Stimulated activated CD8-positive, alpha-beta memory T cell treated with anti-CD3 and anti-CD28 coated beads, Interleukin-7, amount 100 ng/mL, for 1 hour (primary cell): Measurements from ENCODE around the gene OR10H1.
"Not testable (repeated sequence)": the region's sequence is repeated elsewhere in the genome, so short reads cannot be mapped to it uniquely, and the experiment has no call there.

ENCODE experiments used
- DNase-seq, 2 donors: peaks; one replicate each; pipeline ENCODE4 v3.0.0-alpha.2; 2020; ENCODE audit warnings: low read depth in 2 of 2

Gene OR10H1

GRCh38 chr19:15774159-15774558, 41.3 kb downstream of the OR10H1 start:
- DNase-seq, result not testable (repeated sequence)

GRCh38 chr19:15769586-15769985, 45.9 kb downstream of the OR10H1 start:
- no peak for DNase-seq

- no peak for DNase-seq
Measured at GRCh38 chr19:15759962-15760565, 55.4 kb downstream of the OR10H1 start.

GRCh38 chr19:15758379-15758778, 57.1 kb downstream of the OR10H1 start:
- DNase-seq, result no peak
